OCI-LY3 (cell line): ENCODE results near the gene SH3GLB1.

ENCODE experiments used
- H2AFZ ChIP-seq: fragments of 200-600, 300-600 bp; shearing (Covaris generic); 2 replicates; pipeline ENCODE4 v1.6.0; 2014; ENCODE audit warnings: antibody characterized with exemption, low read depth, low read length
- H3K27ac ChIP-seq: fragments of 200-600, 300-600 bp; sonication (generic); 2 replicates; pipeline ENCODE4 v1.5.1; 2014; ENCODE audit warnings: mild to moderate bottlenecking, low read length, moderate library complexity, mixed read lengths
- H3K27me3 ChIP-seq: fragments of 200-600, 300-600 bp; sonication (generic); 2 replicates; pipeline ENCODE4 v1.6.1; 2014; ENCODE audit warnings: low read depth, low read length, mixed read lengths
- H3K36me3 ChIP-seq: fragments of 200-600, 300-600 bp; sonication (generic); replicated peaks from 2 replicates; pipeline ENCODE3; 2014; ENCODE audit warnings: low read depth, low read length, mixed read lengths
- H3K4me1 ChIP-seq: fragments of 300-600, 200-600 bp; sonication (generic); 2 replicates; pipeline ENCODE4 v1.6.1; 2014; ENCODE audit warnings: low read length, mixed read lengths
- H3K4me2 ChIP-seq: fragments of 200-600, 300-600 bp; sonication (generic); 2 replicates; pipeline ENCODE4 v1.6.1; 2014; ENCODE audit warnings: low read length, mixed read lengths
- H3K4me3 ChIP-seq: fragments of 300-600, 200-600 bp; sonication (generic); 2 replicates; pipeline ENCODE4 v1.5.1; 2014; ENCODE audit warnings: antibody characterized with exemption, mild to moderate bottlenecking, low read length, moderate library complexity
- H3K79me2 ChIP-seq: fragments of 300-600, 200-600 bp; shearing (Covaris generic); 2 replicates; pipeline ENCODE4 v1.6.1; 2014; ENCODE audit warnings: mild to moderate bottlenecking, low read length, mixed read lengths
- H3K9ac ChIP-seq: fragments of 300-600, 200-600 bp; shearing (Covaris generic); 2 replicates; pipeline ENCODE4 v1.6.0; 2014; ENCODE audit warnings: mild to moderate bottlenecking, low read length, moderate library complexity
- H3K9me3 ChIP-seq: fragments of 200-600, 300-600 bp; shearing (Covaris generic); 2 replicates; pipeline ENCODE4 v1.6.1; 2014; ENCODE audit warnings: low read length, mixed read lengths; ENCODE audit not compliant: insufficient read depth
- H4K20me1 ChIP-seq: fragments of 200-600, 300-600 bp; sonication (generic); 2 replicates; pipeline ENCODE4 v1.6.1; 2016; ENCODE audit warnings: low read length, mixed read lengths; ENCODE audit not compliant: insufficient read depth
- CTCF ChIP-seq: fragments of 200-600, 300-600 bp; sonication (generic); IDR thresholded peaks from 2 replicates; pipeline ENCODE4 v1.5.1; 2014; ENCODE audit warnings: antibody characterized with exemption, low read length, low read depth
- EZH2phosphoT487 ChIP-seq: fragments of 200-600 bp; shearing (Covaris generic); IDR thresholded peaks from 2 replicates; pipeline ENCODE4 v1.6.1; 2018; ENCODE audit warnings: antibody characterized with exemption, mixed run types, low read depth

The SH3GLB1 gene

DNA sequence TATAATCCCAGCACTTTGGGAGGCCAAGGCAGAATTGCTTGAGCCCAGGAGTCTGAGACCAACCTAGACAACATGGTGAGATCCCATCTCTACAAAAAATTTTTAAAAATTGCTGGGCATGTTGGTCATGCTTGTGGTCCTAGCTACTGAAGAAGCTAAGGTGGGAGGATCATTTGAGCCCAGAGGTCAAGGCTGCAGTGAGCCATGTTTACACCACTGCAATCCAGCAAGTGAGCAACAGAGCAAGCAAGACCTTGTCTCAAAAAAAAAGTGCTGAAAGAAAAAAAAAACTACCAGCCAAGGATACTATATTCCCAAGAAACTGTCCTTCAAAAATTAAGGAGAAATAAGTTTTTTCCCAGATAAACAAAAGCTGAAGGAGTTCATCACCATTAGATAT, 78.1 kb downstream of the SH3GLB1 start:
- H4K20me1 ChIP-seq = no peaks in the 10 kb centered on the region
- no peak overlapping the region for H3K27ac ChIP-seq
- no peaks in the 10 kb centered on the region for H3K27me3 ChIP-seq
- no peak overlapping the region for H3K9ac ChIP-seq
- H3K4me1 ChIP-seq = peaks cover 14% of the 10 kb centered on the region
- no peaks in the 10 kb centered on the region for H3K79me2 ChIP-seq
- H2AFZ ChIP-seq = no peak overlapping the region
- TF ChIP-seq CTCF (no peak), EZH2phosphoT487 (no peak)
- H3K36me3 ChIP-seq = peaks cover 6% of the 10 kb centered on the region
- 0 out of 2 replicates have a peak, but pooled peaks cover 4% of the 10 kb centered on the region for H3K9me3 ChIP-seq
- H3K4me2 ChIP-seq = no peak overlapping the region
- no peak overlapping the region for H3K4me3 ChIP-seq

DNA sequence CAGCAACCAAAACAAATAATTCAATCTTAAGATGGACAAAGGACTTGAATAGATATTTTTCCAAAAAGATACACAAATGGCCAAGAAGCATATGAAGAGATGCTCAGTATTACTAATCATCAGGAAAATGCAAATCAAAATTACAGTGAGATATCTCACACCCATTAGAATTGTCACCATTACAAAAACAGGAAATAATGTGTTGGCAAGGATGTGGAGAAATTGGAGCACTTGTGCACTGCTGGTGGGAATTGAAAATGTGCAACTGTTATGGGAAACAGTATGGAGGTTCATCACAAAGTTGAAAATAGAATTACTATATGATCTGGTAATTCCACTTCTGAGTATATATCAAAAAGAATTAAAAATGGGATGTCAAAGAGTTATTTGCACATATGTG, 83.2 kb downstream of the SH3GLB1 start:
- H2AFZ ChIP-seq = no peak overlapping the region

DNA sequence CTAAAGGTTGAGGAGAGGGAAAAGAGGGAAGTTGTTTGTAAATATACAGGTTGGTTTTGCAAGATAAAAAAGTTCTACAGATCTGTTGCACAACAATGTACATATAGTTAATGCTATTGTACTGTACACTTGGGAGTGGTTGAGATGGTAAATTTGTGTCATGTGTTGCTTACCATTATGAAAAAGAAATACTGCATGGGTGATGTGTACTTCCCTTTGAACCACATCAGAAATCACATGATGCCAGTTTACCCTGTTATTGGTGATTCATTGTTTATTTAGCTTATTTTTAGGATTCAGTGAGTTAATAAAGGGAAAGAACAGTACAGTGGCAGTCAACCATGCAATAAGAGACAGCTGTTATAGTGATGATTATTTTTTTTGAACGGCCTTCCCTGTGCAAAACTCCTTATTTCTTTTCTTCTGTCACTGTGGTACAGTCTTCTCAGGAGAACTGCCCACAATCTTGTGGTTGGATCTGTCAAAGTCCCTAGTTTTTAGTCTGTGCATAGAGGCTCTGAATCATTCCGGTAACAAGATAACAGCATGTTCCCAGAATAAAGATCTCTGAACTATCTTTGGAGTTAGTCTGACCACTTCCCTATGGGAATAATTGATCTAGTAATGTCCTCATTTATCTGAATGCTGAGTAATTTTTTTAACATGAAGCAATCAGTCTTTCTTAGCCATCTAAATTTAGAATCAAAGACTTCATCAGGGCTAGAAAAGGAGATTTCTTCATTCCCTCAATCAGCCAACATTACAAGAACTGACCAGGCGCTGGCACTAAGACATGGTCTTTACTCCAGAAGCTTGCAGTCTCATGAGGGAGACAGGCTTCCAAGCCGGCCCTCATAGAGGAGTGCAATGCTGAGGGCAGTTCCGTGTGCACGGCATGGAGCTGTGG, 84.2 kb downstream of the SH3GLB1 start:
- Histone ChIP-seq H3K9ac (no peak overlapping the region), H3K4me2 (no peak overlapping the region), H2AFZ (no peak overlapping the region), H3K27me3 (no peaks in the 10 kb centered on the region), H3K79me2 (no peaks in the 10 kb centered on the region), H3K9me3 (no peaks in the 10 kb centered on the region), H4K20me1 (no peaks in the 10 kb centered on the region), H3K36me3 (no peaks in the 10 kb centered on the region), H3K27ac (no peak overlapping the region), H3K4me3 (no peak overlapping the region), H3K4me1 (peaks cover 16% of the 10 kb centered on the region)
- TF ChIP-seq EZH2phosphoT487 = no peak
- no peak for TF ChIP-seq CTCF

More for the DNA sequence above, 83.2 kb downstream of the SH3GLB1 start:
- Histone ChIP-seq H3K79me2 (no peaks in the 10 kb centered on the region), H3K36me3 (no peaks in the 10 kb centered on the region), H3K9me3 (no peaks in the 10 kb centered on the region), H3K4me2 (no peak overlapping the region), H3K27ac (no peak overlapping the region), H3K27me3 (no peaks in the 10 kb centered on the region), H3K4me3 (no peak overlapping the region), H3K4me1 (peaks cover 8% of the 10 kb centered on the region), H4K20me1 (no peaks in the 10 kb centered on the region), H3K9ac (no peak overlapping the region)
- TF ChIP-seq EZH2phosphoT487 (no peak), CTCF (no peak)

GRCh38 chr1:86795316-86795715, 90.9 kb downstream of the SH3GLB1 start:
- Histone ChIP-seq H3K4me2 (peak overlapping the region; percentile 23), H3K4me1 (peaks cover 55% of the 10 kb centered on the region), H3K9ac (no peak overlapping the region), H3K27me3 (no peaks in the 10 kb centered on the region), H3K79me2 (no peaks in the 10 kb centered on the region), H3K9me3 (no peaks in the 10 kb centered on the region), H2AFZ (0 out of 2 replicates have a peak overlapping the region, but pooled peaks have one; percentile 21), H4K20me1 (no peaks in the 10 kb centered on the region), H3K4me3 (no peak overlapping the region), H3K27ac (peak overlapping the region; percentile 25; the same call in 1 of the 2 replicates), H3K36me3 (no peaks in the 10 kb centered on the region)
- no peak for TF ChIP-seq EZH2phosphoT487
- no peak for TF ChIP-seq CTCF
